K562 (cell line): ENCODE data around the gene SYNPO. TPM values are rescaled to one million over a fixed set of nuclear protein-coding genes. Genes with fewer than 3 reads are reported as not detected.

Experiments used
- ETV1 ChIP-seq: fragments of 450-650 bp; conservative IDR thresholded peaks from 2 replicates; pipeline ENCODE4 v1.6.1; 2016; ENCODE audit warnings: missing genetic modification characterization, control low read depth, low read depth, missing compliant biosample characterization
- ILF3 ChIP-seq: fragments of 450-650 bp; IDR thresholded peaks from 2 replicates; pipeline ENCODE4 v1.6.1; 2018; ENCODE audit warnings: antibody characterized with exemption, mild to moderate bottlenecking, moderate library complexity, borderline replicate concordance
- NFIX ChIP-seq: fragments of 250-450 bp; sonication (Bioruptor Pico); IDR thresholded peaks from 2 replicates; pipeline ENCODE4 v1.4.0; 2020; ENCODE audit warnings: low read depth, mild to moderate bottlenecking, moderate library complexity
- NONO ChIP-seq, 2 experiments: fragments of 200-400 bp in 1 of 2; fragments of 450-650 bp in 1 of 2; formaldehyde crosslinking in 1 of 2; IDR thresholded peaks; 2 replicates each; pipeline ENCODE4 v1.6.1; 2017; ENCODE audit warnings: low read depth in 2 of 2, mild to moderate bottlenecking in 2 of 2, moderate library complexity in 2 of 2, low read length in 1 of 2
- NR4A1 ChIP-seq, 2 experiments: fragments of 250-450 bp in 1 of 2; fragments of 450-650 bp in 1 of 2; sonication (Bioruptor Pico) in 1 of 2; IDR thresholded peaks; 2 replicates each; pipeline versions ENCODE4 v1.4.0 to v1.6.1; 2016 to 2020; ENCODE audit warnings: mild to moderate bottlenecking in 2 of 2, missing compliant biosample characterization in 1 of 2, missing genetic modification characterization in 1 of 2, moderate library complexity in 1 of 2
- PHTF2 ChIP-seq: fragments of 250-450 bp; sonication (Bioruptor Pico); IDR thresholded peaks from 2 replicates; pipeline ENCODE4 v1.5.0; 2021; ENCODE audit warnings: mild to moderate bottlenecking
- POLR3A ChIP-seq: IDR thresholded peaks from 2 replicates; pipeline ENCODE4 v1.6.1; 2011; ENCODE audit warnings: borderline replicate concordance, mild to moderate bottlenecking, moderate library complexity; ENCODE audit not compliant: insufficient read length, insufficient read depth; ENCODE audit errors: extremely low read depth
- RBBP5 ChIP-seq: fragments of 200-600 bp; sonication (generic); IDR thresholded peaks from 2 replicates; pipeline ENCODE4 v1.6.1; 2012; ENCODE audit warnings: borderline replicate concordance, mild to moderate bottlenecking, low read length, control low read depth, inconsistent platforms; ENCODE audit not compliant: insufficient read depth, poor library complexity, severe bottlenecking
- RBM39 ChIP-seq: fragments of 200-400 bp; formaldehyde crosslinking; optimal IDR thresholded peaks from 2 replicates; pipeline ENCODE3; 2018; ENCODE audit warnings: low read depth, low read length
- ZBTB7A ChIP-seq: IDR thresholded peaks from 2 replicates; pipeline ENCODE4 v1.6.1; 2011; ENCODE audit warnings: low read depth, mild to moderate bottlenecking, low read length, moderate library complexity, borderline replicate concordance; ENCODE audit not compliant: control insufficient read depth
- ZNF282 ChIP-seq: sonication (generic); formaldehyde crosslinking; IDR thresholded peaks from 2 replicates; pipeline ENCODE4 v1.8.1; 2023; ENCODE audit warnings: missing genetic modification reagents
- ZSCAN29 ChIP-seq: fragments of 450-650 bp; IDR thresholded peaks from 2 replicates; pipeline ENCODE4 v1.6.1; 2017
- polyA plus RNA-seq, 8 experiments: library from polyadenylated mRNA; depleted of rRNA in 4 of 8; stranded (reverse) in 5 of 8; unstranded in 3 of 8; fragments of >200 nt; fragmentation: Nextera tagmentation in 2 of 8; fragmentation: Illumina TruSeq in 1 of 8; extraction: Ambion mirVana in 2 of 8; extraction: Trizol in 1 of 8; gene quantifications; 2 replicates each; pipeline versions ENCODE4 v1.2.1 to v1.2.3, GENCODE V29; 2011 to 2014; ENCODE audit warnings: inconsistent platforms in 1 of 8, missing spikeins in 1 of 8
- total RNA-seq, 7 experiments: library from RNA; depleted of rRNA in 6 of 7; stranded (reverse); fragments of >200 nt in 6 of 7; fragmentation: Illumina TruSeq in 2 of 7; extraction: Trizol in 2 of 7; gene quantifications; 2 replicates each; pipeline versions ENCODE4 v1.2.1 to v1.2.3, GENCODE V29; 2011 to 2021; ENCODE audit warnings: low replicate concordance in 1 of 7
- TF ChIP-seq, protein P1 (sequence below): sonication (generic); formaldehyde crosslinking; IDR thresholded peaks from 2 replicates; pipeline ENCODE4 v1.9.0; 2022; ENCODE audit warnings: mild to moderate bottlenecking, missing genetic modification reagents
- TF ChIP-seq, protein P2 (sequence below): fragments of 200-800 bp; sonication (Bioruptor generic); IDR thresholded peaks from 2 replicates; pipeline ENCODE4 v1.6.1; 2017; ENCODE audit warnings: missing genetic modification characterization, missing compliant biosample characterization
- TF ChIP-seq, protein P3 (sequence below): fragments of 450-650 bp; IDR thresholded peaks from 2 replicates; pipeline ENCODE4 v1.6.1; 2016; ENCODE audit warnings: low read depth

SYNPO gene
- total and polyA plus RNA-seq, 9 of the 15 experiments (the other 6 are each of a cell fraction or from before 2014, with no cell fraction given) = 0.01 to 0.31 (median 0.03) TPM; not detected in 4

DNA sequence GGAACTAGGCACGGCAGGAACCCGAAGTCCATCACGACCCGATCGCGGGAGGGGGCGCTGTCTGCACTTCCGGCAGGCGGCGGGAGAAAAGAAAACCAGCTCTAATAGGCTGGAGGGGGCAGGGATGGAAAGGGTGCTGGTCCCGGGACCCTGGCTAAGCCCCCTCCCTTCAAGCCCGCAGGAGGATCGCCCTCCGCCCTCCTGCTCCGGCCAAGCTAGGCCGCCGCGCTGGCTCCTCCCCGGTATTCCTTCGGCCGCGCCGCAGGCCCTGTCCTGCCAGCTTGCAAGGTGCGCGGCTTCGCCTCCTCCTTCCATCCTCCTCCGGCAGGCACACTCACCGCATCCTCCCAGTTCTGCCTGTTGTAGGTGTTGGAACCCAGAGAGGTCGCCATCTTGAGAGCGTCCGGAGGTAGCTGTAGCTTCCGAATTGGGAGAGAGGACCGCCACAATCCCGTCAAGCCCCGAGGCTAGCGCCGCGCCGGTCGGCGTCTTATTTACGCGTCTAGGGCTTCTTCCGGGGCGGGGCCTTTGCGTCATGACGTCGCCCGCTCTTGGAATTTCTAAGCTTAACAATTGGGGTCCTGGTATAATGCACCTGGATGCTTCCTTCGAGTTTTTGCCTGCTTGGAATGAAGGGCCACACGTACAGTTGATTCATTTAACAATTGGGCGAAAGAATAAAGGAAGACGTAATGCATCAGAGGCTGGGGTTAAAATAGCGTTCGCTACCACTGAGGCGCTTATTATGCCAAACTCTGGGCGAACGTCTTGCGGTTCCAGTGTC is 60.3 kb downstream of the SYNPO start, which contains the start of gene RBM22 (continued):
- TF ChIP-seq RBBP5 (peak; percentile 97), POLR3A (no peak), ETV1 (tag) (peak; percentile 94), NONO (IDR thresholded peaks at IDR 0.05; ENCODE audit: low read depth in 2 of 2, low read length in 1 of 2) (no peak), NR4A1 (CRISPR knock-in tag; IDR thresholded peaks at IDR 0.05) (0 out of 2 replicates have a peak, but pooled peaks have one; percentile 78), NR4A1 (tag; IDR thresholded peaks at IDR 0.05) (no peak), ZBTB7A (peak; percentile 79; the same call in 1 of the 2 replicates), NFIX (no peak), ILF3 (peak; percentile 67; the same call in 1 of the 2 replicates), ZSCAN29 (no peak), ZNF282 (no peak), RBM39 (no peak), PHTF2 (CRISPR knock-in tag) (no peak)
- TF ChIP-seq, protein P1, sequence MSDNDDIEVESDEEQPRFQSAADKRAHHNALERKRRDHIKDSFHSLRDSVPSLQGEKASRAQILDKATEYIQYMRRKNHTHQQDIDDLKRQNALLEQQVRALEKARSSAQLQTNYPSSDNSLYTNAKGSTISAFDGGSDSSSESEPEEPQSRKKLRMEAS = peak; percentile 29; the same call in 1 of the 2 replicates
- TF ChIP-seq, protein P2, sequence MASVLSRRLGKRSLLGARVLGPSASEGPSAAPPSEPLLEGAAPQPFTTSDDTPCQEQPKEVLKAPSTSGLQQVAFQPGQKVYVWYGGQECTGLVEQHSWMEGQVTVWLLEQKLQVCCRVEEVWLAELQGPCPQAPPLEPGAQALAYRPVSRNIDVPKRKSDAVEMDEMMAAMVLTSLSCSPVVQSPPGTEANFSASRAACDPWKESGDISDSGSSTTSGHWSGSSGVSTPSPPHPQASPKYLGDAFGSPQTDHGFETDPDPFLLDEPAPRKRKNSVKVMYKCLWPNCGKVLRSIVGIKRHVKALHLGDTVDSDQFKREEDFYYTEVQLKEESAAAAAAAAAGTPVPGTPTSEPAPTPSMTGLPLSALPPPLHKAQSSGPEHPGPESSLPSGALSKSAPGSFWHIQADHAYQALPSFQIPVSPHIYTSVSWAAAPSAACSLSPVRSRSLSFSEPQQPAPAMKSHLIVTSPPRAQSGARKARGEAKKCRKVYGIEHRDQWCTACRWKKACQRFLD (CRISPR knock-in tag) = no peak
- TF ChIP-seq, protein P3, sequence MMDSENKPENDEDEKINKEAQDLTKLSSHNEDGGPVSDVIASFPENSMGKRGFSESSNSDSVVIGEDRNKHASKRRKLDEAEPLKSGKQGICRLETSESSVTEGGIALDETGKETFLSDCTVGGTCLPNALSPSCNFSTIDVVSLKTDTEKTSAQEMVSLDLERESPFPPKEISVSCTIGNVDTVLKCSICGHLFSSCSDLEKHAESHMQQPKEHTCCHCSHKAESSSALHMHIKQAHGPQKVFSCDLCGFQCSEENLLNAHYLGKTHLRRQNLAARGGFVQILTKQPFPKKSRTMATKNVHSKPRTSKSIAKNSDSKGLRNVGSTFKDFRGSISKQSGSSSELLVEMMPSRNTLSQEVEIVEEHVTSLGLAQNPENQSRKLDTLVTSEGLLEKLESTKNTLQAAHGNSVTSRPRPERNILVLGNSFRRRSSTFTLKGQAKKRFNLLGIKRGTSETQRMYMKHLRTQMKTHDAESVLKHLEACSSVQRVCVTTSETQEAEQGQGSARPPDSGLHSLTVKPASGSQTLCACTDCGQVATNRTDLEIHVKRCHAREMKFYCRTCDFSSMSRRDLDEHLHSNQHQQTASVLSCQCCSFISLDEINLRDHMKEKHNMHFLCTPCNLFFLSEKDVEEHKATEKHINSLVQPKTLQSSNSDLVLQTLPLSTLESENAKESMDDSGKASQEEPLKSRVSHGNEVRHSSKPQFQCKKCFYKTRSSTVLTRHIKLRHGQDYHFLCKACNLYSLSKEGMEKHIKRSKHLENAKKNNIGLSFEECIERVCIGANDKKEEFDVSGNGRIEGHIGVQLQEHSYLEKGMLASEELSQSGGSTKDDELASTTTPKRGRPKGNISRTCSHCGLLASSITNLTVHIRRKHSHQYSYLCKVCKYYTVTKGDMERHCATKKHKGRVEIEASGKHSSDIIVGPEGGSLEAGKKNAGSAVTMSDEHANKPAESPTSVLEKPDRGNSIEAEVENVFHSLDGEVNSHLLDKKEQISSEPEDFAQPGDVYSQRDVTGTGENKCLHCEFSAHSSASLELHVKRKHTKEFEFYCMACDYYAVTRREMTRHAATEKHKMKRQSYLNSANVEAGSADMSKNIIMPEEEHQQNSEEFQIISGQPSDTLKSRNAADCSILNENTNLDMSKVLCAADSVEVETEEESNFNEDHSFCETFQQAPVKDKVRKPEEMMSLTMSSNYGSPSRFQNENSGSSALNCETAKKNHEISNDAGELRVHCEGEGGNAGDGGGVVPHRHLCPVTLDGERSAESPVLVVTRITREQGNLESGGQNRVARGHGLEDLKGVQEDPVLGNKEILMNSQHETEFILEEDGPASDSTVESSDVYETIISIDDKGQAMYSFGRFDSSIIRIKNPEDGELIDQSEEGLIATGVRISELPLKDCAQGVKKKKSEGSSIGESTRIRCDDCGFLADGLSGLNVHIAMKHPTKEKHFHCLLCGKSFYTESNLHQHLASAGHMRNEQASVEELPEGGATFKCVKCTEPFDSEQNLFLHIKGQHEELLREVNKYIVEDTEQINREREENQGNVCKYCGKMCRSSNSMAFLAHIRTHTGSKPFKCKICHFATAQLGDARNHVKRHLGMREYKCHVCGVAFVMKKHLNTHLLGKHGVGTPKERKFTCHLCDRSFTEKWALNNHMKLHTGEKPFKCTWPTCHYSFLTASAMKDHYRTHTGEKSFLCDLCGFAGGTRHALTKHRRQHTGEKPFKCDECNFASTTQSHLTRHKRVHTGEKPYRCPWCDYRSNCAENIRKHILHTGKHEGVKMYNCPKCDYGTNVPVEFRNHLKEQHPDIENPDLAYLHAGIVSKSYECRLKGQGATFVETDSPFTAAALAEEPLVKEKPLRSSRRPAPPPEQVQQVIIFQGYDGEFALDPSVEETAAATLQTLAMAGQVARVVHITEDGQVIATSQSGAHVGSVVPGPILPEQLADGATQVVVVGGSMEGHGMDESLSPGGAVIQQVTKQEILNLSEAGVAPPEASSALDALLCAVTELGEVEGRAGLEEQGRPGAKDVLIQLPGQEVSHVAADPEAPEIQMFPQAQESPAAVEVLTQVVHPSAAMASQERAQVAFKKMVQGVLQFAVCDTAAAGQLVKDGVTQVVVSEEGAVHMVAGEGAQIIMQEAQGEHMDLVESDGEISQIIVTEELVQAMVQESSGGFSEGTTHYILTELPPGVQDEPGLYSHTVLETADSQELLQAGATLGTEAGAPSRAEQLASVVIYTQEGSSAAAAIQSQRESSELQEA = no peak
